22Rv1 (cell line): Measurements from ENCODE around the gene CCDC146.

Experiments used
- ZFX ChIP-seq: fragments of 450-650 bp; IDR thresholded peaks from 2 replicates; pipeline ENCODE4 v1.6.1; 2017; ENCODE audit warnings: antibody characterized with exemption, borderline replicate concordance
- TF ChIP-seq, protein P1 (sequence below): fragments of 450-650 bp; IDR thresholded peaks from 2 replicates; pipeline ENCODE4 v1.5.1; 2017; ENCODE audit warnings: mild to moderate bottlenecking

- TF ChIP-seq, protein P1, sequence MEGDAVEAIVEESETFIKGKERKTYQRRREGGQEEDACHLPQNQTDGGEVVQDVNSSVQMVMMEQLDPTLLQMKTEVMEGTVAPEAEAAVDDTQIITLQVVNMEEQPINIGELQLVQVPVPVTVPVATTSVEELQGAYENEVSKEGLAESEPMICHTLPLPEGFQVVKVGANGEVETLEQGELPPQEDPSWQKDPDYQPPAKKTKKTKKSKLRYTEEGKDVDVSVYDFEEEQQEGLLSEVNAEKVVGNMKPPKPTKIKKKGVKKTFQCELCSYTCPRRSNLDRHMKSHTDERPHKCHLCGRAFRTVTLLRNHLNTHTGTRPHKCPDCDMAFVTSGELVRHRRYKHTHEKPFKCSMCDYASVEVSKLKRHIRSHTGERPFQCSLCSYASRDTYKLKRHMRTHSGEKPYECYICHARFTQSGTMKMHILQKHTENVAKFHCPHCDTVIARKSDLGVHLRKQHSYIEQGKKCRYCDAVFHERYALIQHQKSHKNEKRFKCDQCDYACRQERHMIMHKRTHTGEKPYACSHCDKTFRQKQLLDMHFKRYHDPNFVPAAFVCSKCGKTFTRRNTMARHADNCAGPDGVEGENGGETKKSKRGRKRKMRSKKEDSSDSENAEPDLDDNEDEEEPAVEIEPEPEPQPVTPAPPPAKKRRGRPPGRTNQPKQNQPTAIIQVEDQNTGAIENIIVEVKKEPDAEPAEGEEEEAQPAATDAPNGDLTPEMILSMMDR, result no peak
- TF ChIP-seq ZFX, result no peak
Observed at GRCh38 chr7:77185866-77186265, 63.5 kb downstream of the CCDC146 start.
